GM19193 (cell line): ENCODE results near the gene CTSO.

Experiments
- POLR2A ChIP-seq: IDR thresholded peaks from 4 replicates; pipeline ENCODE4 v1.6.1; 2011; ENCODE audit not compliant: insufficient read depth, insufficient read length; ENCODE audit errors: extremely low read depth

Gene CTSO

DNA sequence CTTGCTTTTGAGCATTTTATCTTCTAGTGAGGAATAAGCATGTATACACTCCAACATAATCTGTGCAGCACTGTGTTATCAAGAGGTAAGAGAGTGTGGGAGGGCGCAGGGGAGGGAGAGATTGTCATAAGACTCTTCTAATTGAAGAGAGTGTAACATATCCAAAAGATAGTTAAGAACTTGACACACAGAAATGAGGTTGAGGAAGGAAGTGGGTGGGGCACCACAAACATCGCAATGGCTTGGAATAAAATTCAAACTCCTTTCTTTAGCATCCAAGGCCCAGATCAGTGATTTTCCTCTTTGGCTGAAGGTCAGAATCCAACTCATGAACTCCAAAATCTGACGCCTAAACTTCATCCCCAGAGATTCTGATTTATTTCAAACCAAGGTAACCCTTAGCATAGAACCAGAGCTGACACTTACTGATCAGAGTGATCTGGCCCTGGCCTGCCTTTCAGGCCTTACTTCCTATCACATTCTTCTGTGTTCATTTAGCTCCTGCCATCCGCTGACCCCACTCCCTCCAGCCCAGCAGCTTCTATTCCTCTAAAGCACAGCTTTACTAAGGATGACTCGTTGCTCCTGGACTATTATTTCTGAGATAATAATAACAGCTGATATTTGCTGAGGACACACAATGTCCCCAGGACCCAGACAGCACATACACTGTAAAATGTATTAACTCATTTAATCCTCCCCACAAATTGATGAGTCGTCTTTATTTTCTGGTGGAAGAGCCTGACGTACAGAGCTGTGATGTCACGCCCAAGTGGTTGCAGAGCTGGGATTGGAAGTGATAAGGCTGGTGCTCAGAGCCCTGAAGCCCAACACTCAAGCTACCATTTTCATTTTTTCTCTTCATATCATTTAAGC lies 10.6 kb upstream of the CTSO start:
- TF ChIP-seq POLR2A, result no peak

DNA sequence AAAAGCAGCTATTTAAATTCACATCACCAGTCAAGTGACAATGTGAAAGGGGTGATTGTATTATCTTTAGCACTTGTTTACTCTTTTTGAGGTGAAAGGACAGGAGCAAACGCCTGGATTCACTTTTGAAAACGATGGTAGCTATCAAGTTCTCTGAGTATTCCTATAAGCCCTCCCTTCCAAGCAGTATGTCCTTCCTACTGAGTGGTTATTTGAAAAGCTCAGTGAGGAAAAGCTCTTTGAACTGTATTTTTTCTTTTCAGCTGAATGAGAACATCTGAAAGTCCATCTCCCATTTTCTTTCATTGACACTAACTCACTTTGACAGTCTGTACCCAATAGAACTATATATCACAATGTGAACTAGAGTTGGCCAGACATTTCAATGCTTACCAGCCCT lies 9.1 kb upstream of the CTSO start:
- TF ChIP-seq POLR2A, result no peak

GRCh38 chr4:155961575-155961974 lies 7.9 kb upstream of the CTSO start:
- no peak for TF ChIP-seq POLR2A

DNA sequence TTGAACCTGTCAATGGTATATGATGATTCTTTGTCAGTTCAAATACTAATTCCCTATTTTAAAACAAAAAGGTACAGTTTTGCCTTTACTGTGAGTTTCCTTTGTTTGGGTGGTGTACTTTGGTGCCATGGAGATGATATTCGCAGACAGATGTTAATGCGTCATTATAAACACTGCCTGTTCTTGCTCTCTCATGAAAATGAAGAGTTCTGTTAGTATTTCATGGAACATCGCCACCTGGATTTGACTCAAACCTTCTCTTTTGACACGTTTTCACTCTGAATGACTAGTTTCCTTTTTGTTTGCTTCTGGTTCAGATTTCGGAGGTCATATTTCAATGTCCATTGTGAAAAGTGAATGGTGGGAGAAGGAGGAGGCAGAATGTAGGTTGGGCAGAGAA lies 6.9 kb upstream of the CTSO start:
- no peak for TF ChIP-seq POLR2A

GRCh38 chr4:155959417-155959816 lies 5.8 kb upstream of the CTSO start:
- TF ChIP-seq POLR2A, result no peak

DNA sequence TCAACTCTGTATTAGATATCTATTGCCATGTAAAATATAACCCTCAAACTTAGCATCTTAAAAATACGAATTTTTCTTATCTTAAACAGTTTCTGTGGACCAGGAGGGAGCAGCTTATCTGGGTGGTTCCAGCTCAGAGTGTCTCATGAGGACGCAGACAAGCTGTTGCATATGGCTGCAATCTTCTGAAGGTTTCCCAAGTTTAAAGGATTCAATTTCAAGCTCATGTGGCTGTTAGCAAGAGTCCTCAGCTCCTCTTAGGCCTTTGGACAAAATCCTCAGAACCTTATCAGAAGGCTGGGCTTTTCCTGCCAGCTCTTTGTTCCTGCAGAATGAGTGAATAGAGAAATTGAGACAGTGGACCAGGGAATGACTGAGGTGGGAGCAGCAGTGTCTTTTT lies 2.8 kb upstream of the CTSO start:
- no peak for TF ChIP-seq POLR2A

- no peak for TF ChIP-seq POLR2A
Measured at GRCh38 chr4:155954939-155955338, 1.3 kb upstream of the CTSO start.

DNA sequence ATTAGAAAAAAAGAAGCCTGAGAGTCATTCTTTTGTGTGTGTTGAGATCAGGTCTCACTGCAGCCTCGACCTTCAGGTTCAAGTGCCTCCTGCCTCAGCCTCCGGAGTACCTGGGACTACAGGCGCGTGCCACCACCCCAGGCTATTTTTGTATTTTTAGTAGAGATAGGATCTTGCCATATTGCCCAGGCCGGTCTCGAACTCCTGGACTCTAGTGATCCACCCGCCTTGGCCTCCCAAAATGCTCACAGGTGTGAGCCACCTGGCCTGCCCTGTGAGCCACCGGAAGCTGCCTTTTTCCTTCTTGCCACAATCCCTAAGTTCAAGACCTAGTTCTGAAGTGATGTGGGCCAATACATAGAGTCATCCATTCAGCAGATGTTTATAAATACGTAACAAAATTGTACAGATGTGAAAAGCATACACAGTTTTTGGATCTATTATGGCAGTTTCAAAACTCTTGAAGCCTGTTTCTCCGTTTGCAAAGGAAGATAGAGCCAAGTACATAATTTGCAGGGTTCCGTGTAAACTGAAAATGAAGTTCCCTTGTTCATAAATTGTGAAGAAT lies 536 bp upstream of the CTSO start:
- no peak for TF ChIP-seq POLR2A

- TF ChIP-seq POLR2A, result no peak
Measured at GRCh38 chr4:155952501-155952901, 1.2 kb downstream of the CTSO start.

DNA sequence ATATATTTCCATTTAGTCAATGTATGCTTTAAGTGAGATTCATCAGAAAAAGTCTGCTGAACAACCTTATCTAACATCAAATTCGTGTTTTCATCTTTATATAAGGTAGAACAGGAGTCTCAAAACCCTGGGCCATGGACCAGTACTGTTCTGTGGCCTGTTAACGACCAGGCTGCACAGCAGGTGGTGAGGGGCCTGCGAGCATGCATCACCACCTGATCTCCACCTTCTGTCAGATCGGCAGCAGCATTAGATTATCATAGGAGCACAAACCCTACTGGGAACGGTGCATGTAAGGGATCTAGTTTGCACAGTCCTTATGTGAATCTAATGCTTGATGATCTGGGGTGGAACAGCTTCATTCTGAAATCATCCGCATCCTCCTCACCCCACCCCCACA lies 3.2 kb downstream of the CTSO start:
- no peak for TF ChIP-seq POLR2A

DNA sequence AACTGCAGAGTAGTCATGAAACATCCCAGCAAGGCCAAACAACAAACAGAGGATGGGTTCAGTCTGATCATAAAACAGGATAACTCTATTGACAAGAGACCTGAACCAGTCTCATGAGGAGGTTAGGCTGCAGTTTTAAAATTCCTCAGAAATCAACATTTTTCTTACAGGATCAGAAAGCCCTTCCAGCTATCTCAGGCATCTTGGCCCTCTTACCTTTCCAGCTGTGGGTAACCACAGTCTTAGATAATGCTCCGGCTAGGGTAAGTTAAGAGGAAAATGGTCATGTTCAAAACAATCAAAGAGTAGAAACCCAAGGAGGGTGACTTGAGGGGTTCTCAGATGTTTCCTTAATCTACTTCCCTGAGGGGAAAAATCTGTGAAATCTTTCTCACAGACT lies 5.1 kb downstream of the CTSO start:
- no peak for TF ChIP-seq POLR2A

- TF ChIP-seq POLR2A, result no peak
Measured at GRCh38 chr4:155946486-155946885, 7.2 kb downstream of the CTSO start.

DNA sequence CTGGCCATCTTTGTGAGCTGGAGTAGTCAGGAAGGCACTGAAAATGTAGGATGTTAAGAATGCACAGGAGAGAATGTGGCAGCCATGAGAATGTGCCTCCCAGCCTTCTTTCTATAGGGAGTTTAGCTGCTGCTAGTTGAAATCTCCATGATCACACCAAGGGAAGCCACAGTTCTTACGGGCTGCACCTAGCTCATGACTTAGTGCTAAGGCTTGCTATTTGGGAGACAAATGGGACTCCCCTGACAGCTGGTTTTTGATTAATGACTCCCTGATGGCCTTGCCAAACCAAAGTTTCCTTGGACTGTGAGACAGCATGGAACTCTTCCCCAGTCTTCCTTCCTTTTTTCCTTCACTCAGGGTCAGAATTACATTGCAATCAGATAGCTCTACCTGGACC lies 9.2 kb downstream of the CTSO start:
- TF ChIP-seq POLR2A, result no peak

DNA sequence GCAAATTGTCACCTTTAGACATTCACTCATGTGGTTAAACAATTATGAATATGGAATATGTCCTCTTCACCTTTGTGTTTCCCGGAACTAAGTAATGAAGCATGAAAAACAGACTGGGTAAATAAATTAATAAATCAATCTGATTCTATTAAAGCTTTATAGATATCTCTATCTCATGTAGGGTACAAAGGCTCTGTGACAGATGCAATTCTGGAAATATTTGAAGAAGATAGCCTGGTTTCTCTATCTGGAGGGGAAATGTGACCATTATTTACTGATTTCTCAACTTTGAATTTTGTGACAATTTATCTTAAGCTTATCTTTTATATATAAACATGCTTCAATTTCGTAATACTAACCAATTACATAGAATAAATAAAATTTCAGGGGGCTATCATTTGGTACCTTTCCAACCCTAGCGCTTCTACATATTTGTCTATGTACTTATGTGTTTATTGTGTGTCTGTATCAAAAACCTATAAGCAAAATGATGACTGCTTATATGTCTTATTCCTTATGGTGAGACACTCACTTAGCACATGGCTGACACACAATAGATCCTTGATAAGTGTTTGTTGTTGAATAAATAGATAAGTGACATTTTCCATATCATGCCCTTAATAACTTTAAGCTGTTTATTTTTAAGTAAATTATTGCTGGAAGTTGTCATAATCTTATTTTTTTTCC lies 9.9 kb downstream of the CTSO start:
- TF ChIP-seq POLR2A, result no peak

- TF ChIP-seq POLR2A, result no peak
Measured at GRCh38 chr4:155941820-155942219, 11.8 kb downstream of the CTSO start.

DNA sequence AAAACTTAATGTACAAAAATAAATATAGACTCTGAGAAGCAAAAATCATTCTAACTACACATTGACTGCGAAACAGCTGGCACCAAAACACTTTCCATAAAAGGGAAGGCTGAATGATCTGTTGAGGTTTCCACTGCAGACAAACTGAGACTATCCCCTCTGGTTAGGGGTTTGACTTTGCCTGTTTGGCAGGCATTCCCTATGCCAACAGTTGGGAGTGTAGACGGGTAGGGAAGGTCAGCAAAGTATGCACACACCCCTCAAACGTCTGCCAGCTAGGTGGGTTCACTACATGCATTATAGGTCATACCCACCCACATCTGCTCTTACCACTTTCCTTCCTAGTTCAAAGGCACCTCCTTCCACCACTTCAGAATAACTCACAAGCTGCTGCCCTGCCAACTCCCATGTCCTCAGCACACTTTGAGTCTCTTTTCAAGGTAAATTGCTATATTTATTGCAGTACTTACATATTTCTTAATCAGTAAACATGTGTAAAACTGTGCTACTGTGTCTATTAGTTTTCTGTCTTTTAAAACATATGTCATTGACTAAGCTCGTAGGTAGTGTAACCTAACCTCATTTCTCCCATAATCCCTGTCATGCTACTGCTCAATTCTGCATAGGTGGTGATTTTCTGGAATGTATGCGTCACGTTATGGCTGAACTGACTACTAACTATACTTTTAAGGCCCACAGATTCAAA lies 12.4 kb downstream of the CTSO start:
- TF ChIP-seq POLR2A, result no peak

- TF ChIP-seq POLR2A, result no peak
Measured at GRCh38 chr4:155935389-155935986, 18.2 kb downstream of the CTSO start.
